ENCODE results near the gene LRRC61.
"Not testable (repeated sequence)": the region's sequence is repeated elsewhere in the genome, so short reads cannot be mapped to it uniquely, and the experiment has no call there.

Gene LRRC61

GRCh38 chr7:150383710-150384397 is 60.7 kb downstream of the LRRC61 start:
- DNase-seq (ENCODE audit: low read depth in 2 of 2), result no peak

DNA sequence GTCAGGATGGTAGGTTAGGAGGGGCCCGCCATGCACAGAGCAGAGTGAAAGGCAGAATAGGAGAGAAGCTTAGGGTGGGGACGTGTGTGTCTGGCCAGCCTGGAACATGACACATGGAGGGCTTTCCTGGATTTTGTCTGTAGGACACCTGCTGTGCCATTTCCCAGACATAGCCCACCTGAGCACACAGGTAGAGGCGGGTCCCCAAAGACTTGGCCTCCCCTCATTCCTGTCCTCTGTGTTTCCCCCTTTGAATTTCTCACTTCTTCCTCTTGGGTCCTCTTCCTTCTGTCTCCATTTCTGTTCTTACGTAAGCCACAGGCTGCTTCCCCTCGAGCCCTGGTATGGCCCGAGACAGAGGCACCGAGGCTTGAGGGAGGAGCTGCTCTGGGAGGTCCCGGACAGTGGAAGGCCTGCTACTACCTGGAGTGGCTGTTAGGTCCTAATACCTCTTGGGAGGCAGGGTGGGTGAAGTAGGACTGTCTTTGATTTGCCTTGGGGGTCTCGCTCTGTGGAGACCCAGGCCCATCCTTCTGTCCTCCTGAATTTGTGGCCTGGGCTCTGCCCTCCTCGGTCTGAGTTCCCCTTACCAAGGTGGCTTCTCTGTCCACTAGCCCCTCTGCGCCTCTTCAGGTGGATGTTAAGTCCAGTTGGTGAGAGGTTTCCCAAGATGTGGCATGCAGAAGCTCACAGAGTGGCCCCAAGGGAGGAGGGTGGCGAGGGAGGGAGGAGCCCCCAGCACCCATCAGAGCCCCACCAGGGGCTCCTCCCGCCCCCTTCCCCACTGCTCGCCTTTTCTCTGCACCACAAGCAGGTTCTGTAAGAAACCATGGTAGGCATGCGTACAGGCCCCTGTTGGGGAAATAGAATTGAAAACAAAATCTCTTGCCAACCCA is 61.5 kb downstream of the LRRC61 start:
- no peak for DNase-seq (ENCODE audit: low read depth in 2 of 2)

- DNase-seq (ENCODE audit: low read depth in 2 of 2), result no peak
These were observed 62.2 kb downstream of the LRRC61 start for GRCh38 chr7:150385302-150385723.

DNA sequence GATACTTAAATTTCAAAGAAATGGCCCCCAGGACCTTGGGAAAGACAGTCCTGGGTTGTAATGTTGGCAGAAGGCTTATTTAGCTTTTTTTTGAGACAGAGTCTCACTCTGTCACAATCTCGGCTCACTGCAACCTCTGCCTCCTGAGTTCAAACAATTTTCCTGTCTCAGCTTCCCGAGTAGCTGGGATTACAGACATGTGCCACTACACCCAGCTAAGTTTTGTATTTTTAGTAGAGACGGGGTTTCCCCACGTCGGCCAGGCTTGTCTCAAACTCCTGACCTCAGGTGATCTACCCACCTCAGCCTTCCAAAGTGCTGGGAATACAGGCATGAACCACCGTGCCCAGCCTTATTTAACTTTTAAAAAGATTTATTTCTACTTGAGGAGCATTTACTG is 62.7 kb downstream of the LRRC61 start:
- not testable (repeated sequence) for DNase-seq (ENCODE audit: low read depth in 2 of 2)

Data from stimulated activated CD8-positive, alpha-beta memory T cell treated with anti-CD3 and anti-CD28 coated beads, Interleukin-7, amount 100 ng/mL, for 1 hour (primary cell).